GM12878 (cell line): ENCODE measurements around the gene XRCC4. TPM values are rescaled to one million over a fixed set of nuclear protein-coding genes. Genes with fewer than 3 reads are reported as not detected.

Experiments used
- ATF3 ChIP-seq: IDR thresholded peaks from 2 replicates; pipeline ENCODE4 v1.6.1; 2011; ENCODE audit warnings: low read depth, mild to moderate bottlenecking, low read length, moderate library complexity, borderline replicate concordance; ENCODE audit errors: extremely low read depth
- BACH1 ChIP-seq: fragments of 450-650 bp; IDR thresholded peaks from 2 replicates; pipeline ENCODE4 v1.6.1; 2017; ENCODE audit warnings: mild to moderate bottlenecking, borderline replicate concordance
- BMI1 ChIP-seq: fragments of 450-650 bp; IDR thresholded peaks from 2 replicates; pipeline ENCODE4 v1.6.1; 2016; ENCODE audit warnings: mild to moderate bottlenecking, moderate library complexity, borderline replicate concordance
- CBX3 ChIP-seq: fragments of 200-600 bp; sonication (generic); IDR thresholded peaks from 2 replicates; pipeline ENCODE4 v1.6.1; 2016; ENCODE audit warnings: low read depth, borderline replicate concordance
- E2F4 ChIP-seq: IDR thresholded peaks from 2 replicates; pipeline ENCODE4 v1.6.1; 2012; ENCODE audit warnings: low read depth, low read length, improper control_type of control experiment
- E2F8 ChIP-seq: fragments of 450-650 bp; IDR thresholded peaks from 2 replicates; pipeline ENCODE4 v1.6.1; 2018; ENCODE audit warnings: mild to moderate bottlenecking, low read depth, moderate library complexity; ENCODE audit not compliant: partially characterized antibody
- IRF5 ChIP-seq: fragments of 450-650 bp; IDR thresholded peaks from 2 replicates; pipeline ENCODE4 v1.6.1; 2017; ENCODE audit warnings: borderline replicate concordance
- JUND ChIP-seq: IDR thresholded peaks from 2 replicates; pipeline ENCODE4 v1.6.1; 2012; ENCODE audit warnings: low read depth, mild to moderate bottlenecking, low read length, improper control_type of control experiment, moderate library complexity
- KLF5 ChIP-seq: fragments of 450-650 bp; IDR thresholded peaks from 2 replicates; pipeline ENCODE4 v1.6.1; 2014; ENCODE audit warnings: mild to moderate bottlenecking; ENCODE audit not compliant: partially characterized antibody
- PBX3 ChIP-seq: IDR thresholded peaks from 2 replicates; pipeline ENCODE4 v1.6.1; 2011; ENCODE audit warnings: mild to moderate bottlenecking, low read depth, low read length, moderate library complexity; ENCODE audit not compliant: insufficient replicate concordance
- RAD51 ChIP-seq: fragments of 450-650 bp; IDR thresholded peaks from 2 replicates; pipeline ENCODE4 v1.6.1; 2016; ENCODE audit warnings: moderate library complexity, mild to moderate bottlenecking, inconsistent platforms
- SMC3 ChIP-seq: IDR thresholded peaks from 2 replicates; pipeline ENCODE4 v1.6.1; 2011; ENCODE audit warnings: low read length, improper control_type of control experiment, borderline replicate concordance
- SREBF2 ChIP-seq: IDR thresholded peaks from 2 replicates; pipeline ENCODE4 v1.6.1; 2012; ENCODE audit warnings: mild to moderate bottlenecking, low read length
- STAT1 ChIP-seq: fragments of 450-650 bp; conservative IDR thresholded peaks from 2 replicates; pipeline ENCODE4 v1.6.1; 2014; ENCODE audit warnings: antibody characterized with exemption, mild to moderate bottlenecking
- SUPT20H ChIP-seq: IDR thresholded peaks from 2 replicates; pipeline ENCODE4 v1.6.1; 2011; ENCODE audit warnings: low read depth, mild to moderate bottlenecking, low read length, moderate library complexity, borderline replicate concordance; ENCODE audit not compliant: control insufficient read depth
- SUZ12 ChIP-seq: fragments of 200-600 bp; sonication (generic); IDR thresholded peaks from one replicate; pipeline ENCODE4 v1.6.1; 2018; ENCODE audit warnings: antibody characterized with exemption, mild to moderate bottlenecking; ENCODE audit not compliant: unreplicated experiment
- ZNF687 ChIP-seq: fragments of 450-650 bp; IDR thresholded peaks from 2 replicates; pipeline ENCODE4 v1.6.1; 2017; ENCODE audit warnings: mild to moderate bottlenecking, moderate library complexity
- polyA plus RNA-seq, 11 experiments: library from polyadenylated mRNA; depleted of rRNA in 4 of 11; unstranded in 6 of 11; stranded (reverse) in 5 of 11; fragments of >200 nt; fragmentation: Nextera tagmentation in 4 of 11; fragmentation: Illumina TruSeq in 1 of 11; extraction: Ambion mirVana in 4 of 11; extraction: Trizol in 1 of 11; gene quantifications; 1 replicate in 1 of 11; 2 replicates in 10 of 11; pipeline versions ENCODE4 v1.2.1 to v1.2.3, GENCODE V29; 2011 to 2016; ENCODE audit warnings: inconsistent platforms in 2 of 11, missing spikeins in 2 of 11, low read depth in 1 of 11
- total RNA-seq, 4 experiments: library from RNA; depleted of rRNA in 3 of 4; stranded (reverse); fragments of >200 nt in 3 of 4; fragmentation: Illumina TruSeq in 1 of 4; extraction: Trizol in 1 of 4; gene quantifications; 2 replicates each; pipeline versions ENCODE4 v1.2.1 to v1.2.3, GENCODE V29; 2013 to 2021

Gene XRCC4
- total and polyA plus RNA-seq, 10 of the 15 experiments (the other 5 are each of a cell fraction or from before 2014, with no cell fraction given): 12.1 to 53.6 (median 25.8) TPM

- TF ChIP-seq STAT1 (peak; percentile 67; the same call in 1 of the 2 replicates), RAD51 (0 out of 2 replicates have a peak, but pooled peaks have one; percentile 29), BMI1 (no peak), KLF5 (peak; percentile 49), SUZ12 (no peak), IRF5 (no peak), SMC3 (no peak), PBX3 (peak; percentile 44), SREBF2 (no peak), ATF3 (no peak), ZNF687 (0 out of 2 replicates have a peak, but pooled peaks have one; percentile 33), BACH1 (no peak; the same call in 1 of the 2 replicates), CBX3 (no peak), E2F8 (peak; percentile 89), E2F4 (peak; percentile 94), JUND (no peak), SUPT20H (no peak)
Measured at GRCh38 chr5:83076742-83077661, at the start of gene XRCC4, which contains the start of gene TMEM167A (continued).
